Uterus (tissue), 2 donors: ENCODE measurements around the gene ASAP2.

Experiments used
- CTCF ChIP-seq, 4 experiments: fragments of 200-600 bp in 2 of 4; fragments of 450-650 bp in 2 of 4; sonication (generic) in 2 of 4; IDR thresholded peaks; one replicate each; pipeline ENCODE4 v1.5.1; 2016 to 2019; ENCODE audit warnings: antibody characterized with exemption in 4 of 4, mild to moderate bottlenecking in 2 of 4, moderate library complexity in 1 of 4
- POLR2A ChIP-seq, 2 donors: fragments of 450-650 bp; IDR thresholded peaks; one replicate each; pipeline ENCODE4 v1.6.1; 2016; ENCODE audit warnings: antibody characterized with exemption in 2 of 2, mild to moderate bottlenecking in 1 of 2, moderate library complexity in 1 of 2

- TF ChIP-seq CTCF (IDR thresholded peaks at IDR 0.05) (no peak), POLR2A (IDR thresholded peaks at IDR 0.05) (no peak)
Observed at GRCh38 chr2:9207641-9208311, 1.2 kb downstream of the ASAP2 start.
